NCI-H1436 treated with DMSO at 0.1 percent for 48 hours (cell line): ENCODE data around the gene EMC8.

Source experiments
- DNase-seq: peaks from one replicate; lab custom pipeline; 2025; lab: John Stamatoyannopoulos, UW

Gene EMC8

GRCh38 chr16:85753559-85753958 lies 45.8 kb downstream of the EMC8 start:
- DNase-seq = no peak

DNA sequence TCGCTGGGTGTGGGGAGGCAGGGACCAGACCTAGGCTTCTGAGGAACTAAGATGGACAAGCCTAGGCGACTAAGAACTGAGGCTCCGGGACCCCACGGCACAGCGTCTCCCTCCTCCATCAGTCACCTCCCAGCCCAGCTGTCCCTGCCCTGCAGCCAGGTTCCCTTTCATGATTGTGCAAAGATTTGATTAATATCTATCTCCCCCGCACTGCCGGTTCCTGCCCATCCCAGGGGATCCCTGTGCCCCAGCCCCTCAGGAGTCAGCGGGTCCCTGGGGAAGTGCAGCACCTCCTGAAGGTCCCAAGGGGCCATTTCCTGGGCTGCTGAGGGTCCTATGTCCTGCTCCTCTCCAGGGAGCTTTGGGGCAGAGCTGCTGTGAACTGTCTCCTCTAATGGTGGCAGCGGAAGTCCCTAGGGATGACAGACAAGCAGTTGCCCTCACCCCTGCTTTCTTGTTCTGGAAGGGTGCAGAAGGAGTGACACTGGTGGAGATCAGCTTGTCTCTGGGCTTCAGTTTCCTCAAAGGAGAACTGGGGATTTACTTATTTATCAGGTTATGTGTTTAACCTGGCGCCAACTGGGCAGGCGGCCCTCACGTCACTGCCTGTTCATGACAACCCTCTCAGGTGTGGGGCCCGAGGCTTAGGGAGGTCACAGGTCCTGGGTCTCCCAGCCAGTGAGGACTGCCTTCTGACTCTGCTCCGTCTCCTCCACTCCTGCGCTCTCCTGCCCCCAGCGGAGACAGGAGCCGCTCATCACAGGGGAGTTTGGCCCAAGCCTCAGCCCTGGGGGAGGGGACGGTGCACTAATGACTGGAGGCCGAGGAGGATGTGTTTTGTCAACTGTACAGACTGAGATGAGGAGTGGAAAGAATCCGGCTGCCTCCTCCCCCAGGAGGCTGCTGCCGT lies 46.6 kb downstream of the EMC8 start:
- DNase-seq = peak; percentile 25

DNA sequence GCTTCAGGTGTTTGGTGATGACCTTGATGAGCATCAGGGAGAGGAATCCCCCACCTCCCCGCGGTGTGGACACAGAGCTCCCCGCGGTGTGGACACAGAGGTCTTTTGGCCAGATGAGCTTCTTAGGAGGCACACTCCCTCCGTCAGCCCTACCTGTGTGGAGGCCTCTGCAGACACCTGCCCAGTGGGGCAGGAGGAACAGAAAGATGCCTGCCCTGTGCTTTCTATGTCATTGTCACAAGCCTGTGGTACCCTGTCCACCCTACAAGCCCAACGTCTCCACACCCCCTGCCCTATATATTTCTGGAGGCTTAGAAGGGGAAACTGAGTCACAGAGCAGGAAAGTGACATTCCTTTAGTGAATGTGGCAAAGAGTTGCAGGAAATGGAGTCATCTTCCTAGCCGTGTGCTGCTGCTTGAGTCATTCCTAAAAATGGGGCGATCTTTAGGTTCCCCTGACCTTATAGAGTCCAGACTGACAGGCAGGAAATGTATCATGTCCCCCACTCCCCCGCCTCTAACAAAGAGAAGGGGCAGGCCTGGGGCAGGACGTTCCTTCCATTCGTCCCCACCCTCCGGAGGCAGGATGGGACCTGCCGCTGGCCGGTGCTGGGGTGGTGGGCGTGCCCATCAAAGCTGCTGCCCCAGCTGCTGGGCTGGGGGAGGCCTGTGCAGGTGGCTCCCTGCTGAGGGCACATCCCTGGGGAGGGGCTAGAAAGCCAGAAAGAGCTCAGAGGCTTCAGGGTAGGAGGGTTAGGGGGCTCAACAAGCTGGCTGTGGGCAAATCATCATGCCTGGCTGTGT lies 47.4 kb downstream of the EMC8 start:
- no peak for DNase-seq

DNA sequence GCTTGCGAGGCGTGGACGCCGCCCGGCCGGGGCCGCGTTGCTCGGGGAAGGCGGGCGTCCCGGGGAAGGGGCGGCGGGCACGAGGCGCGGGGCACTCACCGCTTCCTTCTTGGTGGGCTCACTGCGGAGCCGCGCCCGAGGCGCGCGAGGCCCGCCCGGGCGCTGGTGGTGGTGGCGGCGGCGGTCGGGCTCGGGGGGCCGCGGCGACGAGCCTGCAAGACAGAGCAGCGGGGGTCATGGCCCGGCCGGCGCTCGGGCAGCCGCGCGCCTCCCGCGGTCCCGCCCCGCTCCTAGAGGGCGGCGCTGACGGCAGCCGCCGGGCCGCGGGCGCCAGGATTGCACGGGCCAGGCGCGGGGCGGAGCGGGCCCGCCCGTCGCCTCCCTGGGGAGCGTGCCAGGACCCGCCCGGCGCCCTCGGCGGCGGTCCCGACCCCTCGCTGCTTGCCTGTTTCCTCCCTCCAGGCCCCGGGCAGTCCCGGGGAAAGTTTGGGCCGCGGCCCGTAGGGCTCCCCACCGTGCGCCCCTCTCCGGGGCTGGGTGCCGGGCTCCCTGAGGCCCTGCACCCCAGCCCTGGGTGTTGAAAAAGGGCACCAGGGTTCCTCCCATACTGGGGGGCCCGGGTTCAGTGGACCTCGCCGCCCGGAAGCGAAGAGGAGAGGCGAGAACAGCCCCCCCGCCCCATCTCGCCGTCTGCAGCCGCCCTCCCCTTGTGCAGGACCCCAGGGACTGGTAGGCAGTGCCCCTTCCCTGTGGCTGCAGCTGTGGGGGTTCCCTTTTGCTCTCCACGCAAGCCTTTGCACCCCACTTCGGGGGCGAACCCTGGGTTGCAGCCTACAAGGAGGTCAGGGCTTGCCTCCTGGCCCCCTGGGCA lies 48.3 kb downstream of the EMC8 start, which contains the start of gene C16orf74:
Gene C16orf74 (minus strand): TSS at position 270 of the 871 bp plus-strand sequence. CDS start 15,879 bp downstream, outside the sequence.
- no peak for DNase-seq

DNA sequence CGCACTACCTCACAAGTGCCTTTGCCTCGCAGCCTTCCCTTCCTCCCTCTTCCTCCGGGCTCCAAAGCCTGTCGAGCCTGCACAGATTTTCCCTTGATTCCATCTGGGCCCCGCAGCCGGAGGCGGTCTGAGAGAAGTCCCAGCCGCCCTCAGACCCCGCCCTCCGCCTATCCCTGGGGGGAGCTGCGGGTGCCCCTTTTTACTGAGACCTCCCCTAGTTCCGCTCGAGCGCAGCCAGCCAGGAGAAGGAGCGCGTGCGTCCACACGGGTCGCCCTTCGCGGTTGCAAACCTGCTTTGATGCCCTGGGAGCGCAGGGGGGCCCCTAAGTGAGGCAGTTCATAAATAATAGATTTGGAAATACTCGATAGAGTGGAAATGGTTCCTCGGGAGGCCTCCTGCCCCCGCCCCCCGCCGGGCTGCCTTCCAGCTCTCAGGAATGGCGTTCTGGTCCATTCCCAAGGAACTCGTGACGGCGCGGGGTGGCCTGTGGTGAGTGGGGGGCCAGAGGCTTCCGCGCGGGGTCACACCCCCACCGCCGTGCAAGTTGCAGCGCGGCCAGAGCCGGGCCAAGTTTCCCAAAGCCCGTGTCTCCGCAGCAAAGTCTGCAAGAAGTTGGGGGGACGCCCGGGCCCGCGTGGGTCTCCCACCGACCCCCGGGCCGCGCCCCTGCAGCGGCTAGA lies 49.1 kb downstream of the EMC8 start:
- DNase-seq = no peak

- no peak for DNase-seq
Measured at GRCh38 chr16:85749771-85750145, 49.6 kb downstream of the EMC8 start.

DNA sequence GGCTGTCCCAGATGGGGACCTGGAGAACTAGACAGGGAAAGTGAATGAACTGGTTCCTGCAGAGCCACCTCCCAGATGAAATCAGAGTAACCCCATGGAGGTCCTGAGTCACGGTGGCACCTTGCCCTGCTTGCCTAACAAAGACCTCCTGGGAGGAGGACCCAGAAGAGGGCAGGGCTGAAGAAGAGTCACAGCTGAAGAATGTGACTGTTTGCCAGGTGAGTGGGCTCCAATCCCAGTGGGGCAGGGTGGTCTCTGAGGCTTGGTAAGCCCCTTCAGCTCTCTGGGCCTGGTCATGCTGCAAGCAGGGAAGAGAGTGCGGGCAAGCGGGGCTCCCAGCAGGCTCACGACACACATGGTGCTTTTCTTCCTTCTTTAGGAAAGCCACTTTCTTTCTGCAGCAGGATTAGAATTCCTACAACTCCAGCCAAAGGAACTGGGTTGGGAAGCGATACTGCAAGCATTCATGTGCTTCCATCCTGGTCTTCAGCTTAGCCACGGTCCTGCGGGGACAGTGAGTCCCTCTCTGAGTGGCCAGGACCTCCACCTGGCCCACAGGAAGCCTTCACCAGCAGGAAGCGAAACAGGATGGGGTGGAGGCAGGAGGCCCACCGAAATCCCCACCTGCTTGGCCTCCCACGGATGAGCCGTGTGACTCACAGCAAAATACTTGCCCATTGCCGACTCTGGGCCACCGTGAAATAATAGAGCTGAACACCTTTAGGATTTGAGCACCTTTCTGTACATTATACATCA lies 52.7 kb downstream of the EMC8 start:
- DNase-seq = no peak

DNA sequence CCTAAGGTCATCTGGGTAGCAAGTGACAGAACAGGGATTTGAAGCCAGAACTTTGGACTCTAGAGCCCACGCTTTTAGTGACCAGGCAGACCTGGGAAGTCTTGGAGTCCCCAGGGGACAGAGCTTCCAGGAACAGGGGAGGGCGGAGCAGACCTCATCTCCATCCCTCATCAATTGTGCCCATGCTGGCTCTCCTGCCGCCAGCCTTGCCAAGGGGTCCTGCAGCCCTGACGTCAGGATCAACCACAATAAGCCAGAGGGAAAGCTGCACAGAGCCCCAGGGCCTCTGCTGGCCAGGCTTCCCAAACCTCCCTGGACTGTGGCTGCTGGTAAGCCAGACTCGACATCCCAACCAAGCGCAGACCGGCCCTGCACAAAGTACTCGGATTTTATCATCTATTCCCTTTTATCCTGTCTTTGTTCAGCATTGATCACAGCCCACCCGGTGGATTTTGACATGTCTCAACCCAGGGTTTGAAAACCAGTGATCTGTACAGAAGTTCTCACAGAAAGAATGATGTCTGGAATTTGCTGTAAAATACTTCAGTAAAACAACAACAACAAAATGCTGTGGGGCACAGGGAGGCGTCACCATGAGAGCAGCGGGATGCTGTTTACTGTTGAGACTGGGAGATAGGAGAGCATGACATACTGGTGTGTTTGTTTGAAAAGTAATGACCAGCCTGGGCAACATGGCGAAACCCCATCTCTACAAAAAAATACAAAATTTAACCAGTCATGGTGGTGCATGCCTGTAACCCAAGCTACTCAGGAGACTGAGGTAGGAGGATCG lies 60.2 kb downstream of the EMC8 start:
- DNase-seq = no peak

DNA sequence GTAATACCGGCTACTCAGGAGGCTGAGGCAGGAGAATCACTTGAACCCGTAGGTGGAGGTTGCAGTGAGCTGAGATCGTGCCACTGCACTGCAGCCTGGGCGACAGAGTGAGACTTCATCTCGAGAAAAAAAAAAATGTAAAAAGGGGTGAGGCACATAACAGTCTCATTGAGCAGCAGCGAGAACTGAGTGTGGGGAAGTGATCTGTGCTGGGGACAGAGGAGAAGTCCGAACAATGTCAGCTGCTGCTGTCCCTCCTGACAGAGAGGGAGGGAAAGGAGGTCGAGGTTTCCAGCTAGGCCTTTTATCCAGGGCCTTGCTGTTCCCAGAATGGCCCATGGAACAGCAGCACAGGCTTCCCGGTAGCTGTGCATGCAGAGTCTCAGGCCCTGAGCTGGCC lies 62.4 kb downstream of the EMC8 start:
- no peak for DNase-seq

- no peak for DNase-seq
Measured at GRCh38 chr16:85735946-85736345, 63.4 kb downstream of the EMC8 start.

GRCh38 chr16:85735225-85735635 lies 64.1 kb downstream of the EMC8 start:
- DNase-seq = no peak

GRCh38 chr16:85734311-85735017 lies 64.9 kb downstream of the EMC8 start:
- no peak for DNase-seq

GRCh38 chr16:85733839-85734170 lies 65.5 kb downstream of the EMC8 start:
- no peak for DNase-seq

- DNase-seq = no peak
Measured at GRCh38 chr16:85733155-85733838, 66.0 kb downstream of the EMC8 start.

DNA sequence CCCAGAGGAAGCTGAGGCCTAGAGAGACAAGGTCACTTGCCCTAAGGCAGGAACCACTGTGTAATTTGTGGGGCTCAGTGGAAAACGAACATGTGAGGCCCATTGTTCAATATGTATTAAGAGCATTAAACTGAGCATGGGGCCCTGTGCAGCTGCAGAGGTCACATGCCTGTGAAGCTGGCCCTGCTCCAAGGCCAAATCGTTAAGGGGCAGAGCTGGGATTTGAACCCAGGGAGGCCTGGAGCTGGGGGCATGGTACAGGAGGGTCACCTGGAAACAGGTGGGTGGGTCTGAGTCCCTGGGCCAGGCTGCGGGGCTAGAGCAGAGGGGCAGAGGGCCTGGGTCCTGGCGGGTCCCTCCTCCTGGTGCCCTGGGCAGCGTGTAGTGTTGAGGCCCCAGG lies 68.2 kb downstream of the EMC8 start:
- no peak for DNase-seq

- DNase-seq = no peak
Measured at GRCh38 chr16:85730186-85730465, 69.2 kb downstream of the EMC8 start.

DNA sequence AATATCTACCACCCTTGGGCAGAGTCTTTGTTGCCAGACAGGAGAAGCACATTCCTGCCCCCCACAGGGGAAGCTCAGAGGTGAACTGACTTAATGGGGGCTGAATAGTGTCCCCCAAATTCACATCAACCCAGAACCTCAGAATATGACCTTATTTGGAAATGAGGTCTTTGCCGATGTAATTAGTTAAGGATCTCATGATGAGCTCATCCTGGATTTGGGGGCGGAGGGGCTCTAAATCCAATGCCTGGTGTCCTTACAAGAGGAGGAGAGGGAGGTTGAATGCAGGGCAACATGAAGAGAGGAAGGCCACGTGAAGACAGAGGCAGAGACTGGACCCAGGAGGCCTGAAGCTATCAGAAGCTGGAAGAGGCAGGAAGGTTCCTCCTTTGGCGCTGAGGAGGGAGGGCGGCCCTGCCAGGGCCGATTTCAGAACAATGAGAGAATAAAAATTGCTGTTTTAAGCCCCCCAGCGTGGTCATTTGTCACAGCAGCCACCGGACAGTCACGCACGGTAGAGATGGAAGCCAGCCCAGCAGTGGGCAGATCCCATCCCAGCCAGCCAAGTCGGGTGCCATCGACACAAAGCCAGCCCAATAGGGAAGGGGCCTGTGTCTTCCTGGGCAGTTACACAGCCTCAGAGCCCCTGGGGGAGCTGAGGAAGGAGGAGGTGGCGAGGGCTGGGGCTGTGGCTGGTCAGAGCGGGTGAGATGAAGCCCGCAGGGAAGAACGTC lies 69.7 kb downstream of the EMC8 start:
- no peak for DNase-seq

DNA sequence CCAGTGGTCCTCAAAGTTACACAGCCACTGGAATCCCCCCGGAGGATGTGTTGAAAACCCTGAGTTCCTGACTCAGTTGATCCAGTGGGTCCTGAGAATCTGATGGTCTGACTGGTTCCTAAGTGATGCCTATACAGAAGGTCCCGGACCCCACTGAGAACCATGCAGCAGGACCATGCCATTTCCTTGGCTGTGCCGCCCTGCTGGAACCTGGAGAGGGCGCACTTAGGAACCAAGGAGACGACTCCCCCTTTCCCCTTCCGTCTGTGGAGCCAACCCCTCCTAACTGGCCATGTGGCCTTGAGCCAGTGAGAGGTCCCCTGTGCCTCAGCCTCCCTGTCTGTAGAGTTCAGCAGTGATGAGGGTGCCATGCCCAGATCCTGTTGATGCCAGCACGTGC lies 70.5 kb downstream of the EMC8 start:
- no peak for DNase-seq
